C4-2B (cell line): ENCODE data around the gene MRPL1.

Experiments
- H3K27ac ChIP-seq: fragments of 450-650 bp; 2 replicates; pipeline ENCODE4 v1.5.1; 2017
- ZFX ChIP-seq: fragments of 450-650 bp; IDR thresholded peaks from 2 replicates; pipeline ENCODE4 v1.6.1; 2017
- TF ChIP-seq, protein P1 (sequence below): fragments of 450-650 bp; conservative IDR thresholded peaks from 2 replicates; pipeline ENCODE4 v1.5.1; 2017; ENCODE audit warnings: mild to moderate bottlenecking

Gene MRPL1

DNA sequence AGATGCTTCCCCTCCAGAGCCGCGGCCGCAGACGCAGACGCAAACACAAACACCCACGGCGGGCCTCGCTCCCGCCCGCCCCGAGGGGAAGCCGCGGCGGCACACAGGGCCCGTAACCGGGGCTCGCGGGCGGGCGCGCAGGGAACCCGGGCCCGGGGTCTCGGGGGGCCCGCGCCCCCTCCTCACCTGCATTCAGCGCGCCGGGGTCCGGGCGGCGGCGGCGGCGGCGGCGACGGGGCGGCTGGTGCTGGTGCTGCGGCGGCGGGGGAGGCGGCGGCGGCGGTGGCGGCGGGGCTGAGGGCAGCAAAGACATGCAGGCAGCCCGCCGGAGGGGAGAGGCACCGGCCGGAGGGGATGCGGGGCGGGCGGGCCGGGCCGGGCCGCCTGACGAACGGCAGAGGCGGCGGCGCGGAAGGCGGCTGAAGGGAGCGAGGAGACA lies 43.2 kb upstream of the MRPL1 start:
- TF ChIP-seq, protein P1, sequence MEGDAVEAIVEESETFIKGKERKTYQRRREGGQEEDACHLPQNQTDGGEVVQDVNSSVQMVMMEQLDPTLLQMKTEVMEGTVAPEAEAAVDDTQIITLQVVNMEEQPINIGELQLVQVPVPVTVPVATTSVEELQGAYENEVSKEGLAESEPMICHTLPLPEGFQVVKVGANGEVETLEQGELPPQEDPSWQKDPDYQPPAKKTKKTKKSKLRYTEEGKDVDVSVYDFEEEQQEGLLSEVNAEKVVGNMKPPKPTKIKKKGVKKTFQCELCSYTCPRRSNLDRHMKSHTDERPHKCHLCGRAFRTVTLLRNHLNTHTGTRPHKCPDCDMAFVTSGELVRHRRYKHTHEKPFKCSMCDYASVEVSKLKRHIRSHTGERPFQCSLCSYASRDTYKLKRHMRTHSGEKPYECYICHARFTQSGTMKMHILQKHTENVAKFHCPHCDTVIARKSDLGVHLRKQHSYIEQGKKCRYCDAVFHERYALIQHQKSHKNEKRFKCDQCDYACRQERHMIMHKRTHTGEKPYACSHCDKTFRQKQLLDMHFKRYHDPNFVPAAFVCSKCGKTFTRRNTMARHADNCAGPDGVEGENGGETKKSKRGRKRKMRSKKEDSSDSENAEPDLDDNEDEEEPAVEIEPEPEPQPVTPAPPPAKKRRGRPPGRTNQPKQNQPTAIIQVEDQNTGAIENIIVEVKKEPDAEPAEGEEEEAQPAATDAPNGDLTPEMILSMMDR: no peak
- TF ChIP-seq ZFX: no peak
- H3K27ac ChIP-seq: peak overlapping the region; percentile 92

DNA sequence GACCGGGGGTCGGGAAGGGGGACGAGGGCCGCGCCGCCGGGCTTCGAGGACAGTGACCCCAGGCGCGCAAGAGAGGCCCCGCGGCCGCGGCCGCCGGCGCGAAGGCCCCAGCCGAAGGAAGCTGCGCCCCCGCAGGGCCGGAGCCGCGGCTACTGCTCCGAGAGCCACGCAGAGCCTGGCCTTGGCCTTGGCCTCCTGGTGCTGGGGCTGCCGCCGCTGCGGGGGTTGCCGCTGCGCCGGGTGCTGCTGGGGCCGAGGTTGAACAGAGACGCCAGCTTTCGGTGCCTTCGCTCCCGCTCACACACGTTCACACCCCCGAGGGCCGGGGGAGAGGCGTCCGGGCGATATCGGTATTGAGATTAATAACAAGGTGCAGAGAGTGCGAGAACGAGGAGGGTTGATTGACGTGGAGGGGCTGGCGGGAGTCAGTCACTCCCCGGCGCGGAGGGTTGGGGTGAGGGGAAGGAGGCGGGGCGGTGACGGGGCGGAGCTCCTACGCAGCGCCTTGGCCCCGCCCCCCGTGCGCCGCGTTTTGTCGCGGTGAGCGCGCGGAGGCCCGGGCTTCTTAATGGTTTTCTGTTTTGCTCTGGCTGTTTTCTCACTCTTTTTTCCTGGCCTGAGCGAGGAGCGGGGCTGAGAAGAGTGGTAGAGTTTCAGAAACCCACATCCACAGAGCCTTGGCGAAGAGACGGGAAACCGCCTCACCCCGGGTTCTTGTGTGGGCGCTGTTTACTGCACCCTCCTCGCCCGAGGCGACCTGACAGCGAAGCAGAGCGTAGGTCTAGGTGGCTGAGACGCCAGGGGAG lies 42.6 kb upstream of the MRPL1 start:
- TF ChIP-seq ZFX: peak; percentile 80; the same call in 1 of the 2 replicates
- TF ChIP-seq, protein P1: no peak
- peak overlapping the region; percentile 92 for H3K27ac ChIP-seq

DNA sequence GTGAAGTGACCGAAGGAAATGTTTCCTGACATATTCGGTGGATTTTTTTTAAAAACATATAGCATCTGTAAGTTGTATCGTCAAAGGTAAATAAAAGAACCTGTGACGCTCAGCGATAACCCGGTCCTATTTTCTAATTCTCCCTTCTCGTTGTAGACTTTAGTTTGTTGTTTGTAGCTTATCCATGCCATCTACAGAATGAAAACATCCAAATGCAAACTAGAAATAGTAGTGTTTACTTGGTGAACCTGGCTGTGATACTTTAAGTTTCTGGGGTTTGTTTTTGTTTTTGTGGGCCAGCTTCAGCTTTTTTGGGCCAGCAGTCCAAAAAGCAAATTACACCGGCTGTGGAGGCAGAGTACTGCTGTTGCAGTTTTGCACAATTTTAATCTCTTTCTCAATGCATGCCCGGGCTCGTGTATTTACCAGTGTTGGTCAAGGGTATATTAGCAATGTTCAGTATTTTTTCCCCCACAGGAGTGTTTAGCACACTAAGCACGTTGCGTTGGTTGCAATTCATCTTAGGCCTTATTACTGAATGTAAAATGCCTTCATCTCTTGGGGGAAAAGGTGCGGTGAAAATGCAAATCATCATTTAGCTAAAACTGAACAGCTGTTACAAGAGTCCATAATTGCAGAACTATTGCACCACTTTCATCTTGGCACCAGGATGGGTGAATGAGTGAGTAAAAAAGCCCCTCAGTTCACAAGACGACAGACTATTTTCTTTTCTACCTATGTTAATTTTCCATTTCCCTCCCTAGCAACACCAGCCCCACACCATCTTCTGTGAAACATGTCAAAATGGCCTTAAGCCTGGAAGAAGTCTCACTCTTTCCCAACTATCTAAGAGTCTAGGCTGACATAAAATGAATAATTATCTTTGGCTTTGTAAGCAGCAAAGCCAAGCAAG lies 41.7 kb upstream of the MRPL1 start:
- H3K27ac ChIP-seq: peak overlapping the region; percentile 92
- TF ChIP-seq ZFX: no peak
- TF ChIP-seq, protein P1: no peak

DNA sequence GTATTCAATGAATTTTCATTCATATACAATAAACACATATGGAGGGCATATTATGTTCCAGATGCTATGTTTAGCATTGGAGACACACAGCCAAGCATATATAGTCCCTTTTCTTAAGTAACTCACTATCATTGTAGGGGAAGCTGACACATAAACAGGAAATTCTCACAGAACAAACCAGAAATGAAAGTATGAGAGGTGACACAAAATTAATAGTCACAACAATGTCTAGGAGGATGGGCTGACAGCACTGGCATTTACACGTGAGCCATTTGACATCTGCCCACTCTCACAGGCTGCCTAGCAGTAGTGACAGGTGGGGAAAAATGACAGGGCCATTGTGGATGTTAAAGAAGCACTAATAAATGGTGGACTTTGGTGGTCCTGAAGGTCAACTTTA lies 40.9 kb upstream of the MRPL1 start:
- H3K27ac ChIP-seq: no peak overlapping the region

DNA sequence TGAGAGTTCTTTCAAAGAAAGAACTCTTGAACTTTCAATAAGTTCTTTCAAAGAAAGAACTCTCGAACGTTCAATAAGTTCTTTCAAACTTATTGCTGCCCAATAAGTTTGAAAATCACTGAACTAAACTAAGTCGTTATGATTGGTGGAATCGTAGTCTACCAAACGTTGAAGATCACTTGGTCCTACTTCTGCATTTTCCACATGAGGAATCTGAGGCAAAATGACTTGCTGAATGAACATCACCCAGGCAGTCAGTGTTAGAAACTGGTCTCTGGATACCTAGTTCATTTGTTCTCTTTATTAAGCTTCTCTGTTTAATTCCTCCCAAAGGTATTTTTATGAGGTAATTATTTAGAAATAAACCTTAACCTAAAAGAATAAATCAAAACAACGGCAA lies 36.4 kb upstream of the MRPL1 start:
- H3K27ac ChIP-seq: no peak overlapping the region
- no peak for TF ChIP-seq ZFX
- TF ChIP-seq, protein P1: no peak

More for the DNA sequence above, 40.9 kb upstream of the MRPL1 start:
- TF ChIP-seq, protein P1: no peak
- no peak for TF ChIP-seq ZFX

DNA sequence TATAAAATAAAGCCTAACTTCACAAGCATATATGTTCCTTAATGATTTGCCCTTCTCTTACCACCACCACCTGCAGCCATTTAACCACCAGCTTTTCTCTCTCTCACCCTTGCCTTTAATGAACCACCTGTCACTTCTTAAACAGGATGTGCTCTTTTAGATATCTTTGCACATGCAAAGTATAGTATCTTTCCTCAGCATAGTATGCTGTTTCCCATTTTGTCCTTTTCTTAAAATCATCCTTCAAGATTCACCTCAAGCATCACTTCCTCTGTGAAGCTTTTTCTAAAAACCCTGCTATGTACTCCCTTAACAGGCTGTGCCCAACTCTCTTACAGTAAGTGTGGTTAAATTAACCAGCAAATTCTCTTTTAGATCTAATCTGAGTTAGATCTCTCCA lies 35.3 kb upstream of the MRPL1 start:
- no peak overlapping the region for H3K27ac ChIP-seq
- TF ChIP-seq, protein P1: no peak
- no peak for TF ChIP-seq ZFX
